ENCODE measurements around the gene SLC36A4. TPM values are rescaled to one million over a fixed set of nuclear protein-coding genes. Genes with fewer than 3 reads are reported as not detected.
A peak's percentile ranks its signal among the peaks of the same experiment; 100 is the strongest.

SLC36A4 gene
- total RNA-seq, 1 donor from 2014 or later: 40.4 TPM

GRCh38 chr11:93236741-93237675 is 39.2 kb upstream of the SLC36A4 start:
- DNase-seq (ENCODE audit: low spot score): peak; percentile 48
- H3K4me3 Mint-ChIP-seq (ENCODE audit: unreplicated experiment): no peak overlapping the region
- H3K36me3 Mint-ChIP-seq (ENCODE audit: low read depth, unreplicated experiment): no peaks in the 10 kb centered on the region
- no peaks in the 10 kb centered on the region for H3K9me3 Mint-ChIP-seq (ENCODE audit: unreplicated experiment)
- no peak for TF ChIP-seq CTCF (IDR thresholded peaks at IDR 0.05; ENCODE audit: unreplicated experiment)
- no peaks in the 10 kb centered on the region for H3K4me1 Mint-ChIP-seq (ENCODE audit: unreplicated experiment)
- H3K27me3 Mint-ChIP-seq (ENCODE audit: unreplicated experiment): no peaks in the 10 kb centered on the region
- no peak overlapping the region for H3K27ac Mint-ChIP-seq (ENCODE audit: unreplicated experiment)

GRCh38 chr11:93234602-93235207 is 36.9 kb upstream of the SLC36A4 start:
- TF ChIP-seq CTCF (IDR thresholded peaks at IDR 0.05; ENCODE audit: unreplicated experiment): peak; percentile 69
- H3K4me3 Mint-ChIP-seq (ENCODE audit: unreplicated experiment): no peak overlapping the region
- H3K36me3 Mint-ChIP-seq (ENCODE audit: low read depth, unreplicated experiment): no peaks in the 10 kb centered on the region

GRCh38 chr11:93229876-93230275 is 32.1 kb upstream of the SLC36A4 start:
- DNase-seq (ENCODE audit: low spot score): no peak
- no peak overlapping the region for H3K4me3 Mint-ChIP-seq (ENCODE audit: unreplicated experiment)
- H3K27me3 Mint-ChIP-seq (ENCODE audit: unreplicated experiment): peaks cover 1% of the 10 kb centered on the region
- H3K36me3 Mint-ChIP-seq (ENCODE audit: low read depth, unreplicated experiment): no peaks in the 10 kb centered on the region
- no peak for TF ChIP-seq CTCF (IDR thresholded peaks at IDR 0.05; ENCODE audit: unreplicated experiment)
- no peaks in the 10 kb centered on the region for H3K4me1 Mint-ChIP-seq (ENCODE audit: unreplicated experiment)
- H3K9me3 Mint-ChIP-seq (ENCODE audit: unreplicated experiment): no peaks in the 10 kb centered on the region
- H3K27ac Mint-ChIP-seq (ENCODE audit: unreplicated experiment): no peak overlapping the region

More at GRCh38 chr11:93234602-93235207, 36.9 kb upstream of the SLC36A4 start:
- H3K9me3 Mint-ChIP-seq (ENCODE audit: unreplicated experiment): no peaks in the 10 kb centered on the region
- H3K4me1 Mint-ChIP-seq (ENCODE audit: unreplicated experiment): no peaks in the 10 kb centered on the region
- DNase-seq (ENCODE audit: low spot score): peak; percentile 85
- no peak overlapping the region for H3K27ac Mint-ChIP-seq (ENCODE audit: unreplicated experiment)
- no peaks in the 10 kb centered on the region for H3K27me3 Mint-ChIP-seq (ENCODE audit: unreplicated experiment)

GRCh38 chr11:93225662-93226061 is 27.9 kb upstream of the SLC36A4 start:
- Mint-ChIP-seq H3K4me1 (ENCODE audit: unreplicated experiment) (no peaks in the 10 kb centered on the region), H3K36me3 (ENCODE audit: low read depth, unreplicated experiment) (no peaks in the 10 kb centered on the region), H3K27ac (ENCODE audit: unreplicated experiment) (no peak overlapping the region), H3K9me3 (ENCODE audit: unreplicated experiment) (no peaks in the 10 kb centered on the region), H3K27me3 (ENCODE audit: unreplicated experiment) (peaks cover 1% of the 10 kb centered on the region), H3K4me3 (ENCODE audit: unreplicated experiment) (no peak overlapping the region)
- TF ChIP-seq CTCF (IDR thresholded peaks at IDR 0.05; ENCODE audit: unreplicated experiment): no peak
- no peak for DNase-seq (ENCODE audit: low spot score)

- no peak for DNase-seq (ENCODE audit: low spot score)
- H3K4me3 Mint-ChIP-seq (ENCODE audit: unreplicated experiment): no peak overlapping the region
- no peak overlapping the region for H3K27ac Mint-ChIP-seq (ENCODE audit: unreplicated experiment)
- no peaks in the 10 kb centered on the region for H3K36me3 Mint-ChIP-seq (ENCODE audit: low read depth, unreplicated experiment)
- peaks cover 13% of the 10 kb centered on the region for H3K4me1 Mint-ChIP-seq (ENCODE audit: unreplicated experiment)
- no peaks in the 10 kb centered on the region for H3K27me3 Mint-ChIP-seq (ENCODE audit: unreplicated experiment)
- no peaks in the 10 kb centered on the region for H3K9me3 Mint-ChIP-seq (ENCODE audit: unreplicated experiment)
- no peak for TF ChIP-seq CTCF (IDR thresholded peaks at IDR 0.05; ENCODE audit: unreplicated experiment)
Observed at GRCh38 chr11:93221539-93221938, 23.7 kb upstream of the SLC36A4 start.
